H1 (cell line): ENCODE data around the gene NSF. TPM values are rescaled to one million over a fixed set of nuclear protein-coding genes. Genes with fewer than 3 reads are reported as not detected.

Experiments used
- CTCF ChIA-PET: fragments of 300-600 bp; sonication (Branson Sonifier 250); formaldehyde crosslinking; loops from one replicate; lab custom pipeline; 2021; ENCODE audit not compliant: partially characterized antibody; lab: Charles Lee
- POLR2A ChIA-PET: fragments of 300-600 bp; sonication (Branson Sonifier 250); formaldehyde crosslinking; loops from one replicate; lab custom pipeline; 2021; ENCODE audit warnings: inconsistent platforms; ENCODE audit not compliant: partially characterized antibody; lab: Charles Lee
- DNase-seq, 2 experiments: peaks; one replicate each; pipeline versions ENCODE4 v3.0.0 to v3.0.0-alpha.2; 2010 to 2022; ENCODE audit warnings: low spot score in 2 of 2, low read depth in 1 of 2, mixed read lengths in 1 of 2
- FAIRE-seq: peaks from 2 replicates; lab custom pipeline; 2011; peaks lifted over from hg19 to GRCh38; lab: Jason Lieb, UNC
- H2AFZ ChIP-seq: 2 replicates; pipeline ENCODE4 v1.8.1; 2012; ENCODE audit warnings: low read length, inconsistent platforms
- H2AK5ac ChIP-seq: 2 replicates; pipeline ENCODE4 v1.6.1; 2013; ENCODE audit warnings: low read depth, low read length
- H2BK120ac ChIP-seq: replicated peaks from 2 replicates; pipeline ENCODE3; 2013; ENCODE audit warnings: low read depth, low read length, inconsistent platforms
- H2BK12ac ChIP-seq: 2 replicates; pipeline ENCODE4 v1.6.1; 2013; ENCODE audit warnings: low read depth, low read length
- H2BK15ac ChIP-seq: 2 replicates; pipeline ENCODE4 v1.6.1; 2013; ENCODE audit warnings: low read length
- H2BK20ac ChIP-seq: 2 replicates; pipeline ENCODE4 v1.6.1; 2013; ENCODE audit warnings: low read length
- H2BK5ac ChIP-seq: 2 replicates; pipeline ENCODE4 v1.6.1; 2013; ENCODE audit warnings: low read depth, low read length
- H3K14ac ChIP-seq: 2 replicates; pipeline ENCODE4 v1.6.1; 2013; ENCODE audit warnings: inconsistent platforms; ENCODE audit not compliant: insufficient read length
- H3K18ac ChIP-seq: 2 replicates; pipeline ENCODE4 v1.6.1; 2013; ENCODE audit warnings: low read length; ENCODE audit errors: extremely low read depth
- H3K23ac ChIP-seq: 2 replicates; pipeline ENCODE4 v1.6.1; 2013; ENCODE audit warnings: inconsistent platforms; ENCODE audit not compliant: insufficient read length
- H3K23me2 ChIP-seq: 2 replicates; pipeline ENCODE4 v1.6.1; 2013; ENCODE audit warnings: low read depth, low read length
- H3K27ac ChIP-seq: 2 replicates; pipeline ENCODE4 v1.6.1; 2011; ENCODE audit warnings: low read depth, low read length, inconsistent platforms
- H3K27me3 ChIP-seq, 4 experiments: replicated peaks in 1 of 4; 1 replicate in 1 of 4; 2 replicates in 3 of 4; pipeline versions ENCODE4 v1.6.1 to v1.8.1; 2011 to 2013; ENCODE audit warnings: low read length in 3 of 4, mild to moderate bottlenecking in 3 of 4, inconsistent platforms in 2 of 4, mixed read lengths in 2 of 4, moderate library complexity in 1 of 4; ENCODE audit not compliant: control insufficient read depth in 3 of 4, insufficient read depth in 3 of 4; ENCODE audit errors: extremely low read depth in 1 of 4
- H3K36me3 ChIP-seq, 4 experiments: 2 replicates each; pipeline versions ENCODE4 v1.6.1 to v1.8.1; 2011 to 2013; ENCODE audit warnings: mild to moderate bottlenecking in 4 of 4, low read length in 3 of 4, moderate library complexity in 2 of 4, control low read depth in 1 of 4, inconsistent platforms in 1 of 4; ENCODE audit not compliant: insufficient read depth in 4 of 4, control insufficient read depth in 2 of 4
- H3K4ac ChIP-seq: replicated peaks from 2 replicates; pipeline ENCODE3; 2013; ENCODE audit warnings: low read length, low read depth, mixed read lengths, inconsistent platforms; ENCODE audit not compliant: insufficient read length
- H3K4me1 ChIP-seq, 4 experiments: replicated peaks in 1 of 4; 1 replicate in 1 of 4; 2 replicates in 3 of 4; pipeline versions ENCODE4 v1.6.1 to v1.8.1; 2011 to 2013; ENCODE audit warnings: low read length in 3 of 4, inconsistent platforms in 2 of 4, mixed read lengths in 1 of 4; ENCODE audit not compliant: insufficient read depth in 4 of 4, control insufficient read depth in 3 of 4
- H3K4me2 ChIP-seq, 2 experiments: 2 replicates each; pipeline versions ENCODE4 v1.6.1 to v1.8.1; 2011 to 2013; ENCODE audit warnings: low read depth in 2 of 2, low read length in 2 of 2, control low read depth in 1 of 2, inconsistent platforms in 1 of 2, mild to moderate bottlenecking in 1 of 2; ENCODE audit not compliant: insufficient read depth in 1 of 2
- H3K4me3 ChIP-seq, 4 experiments: fragments of 200-600, 300-600 bp in 1 of 4; sonication (generic), shearing (Covaris generic), sonication (Bioruptor Twin) in 1 of 4; 2 replicates each; pipeline versions ENCODE4 v1.5.1 to v1.8.1; 2011 to 2016; ENCODE audit warnings: low read length in 4 of 4, low read depth in 3 of 4, control low read depth in 2 of 4, inconsistent platforms in 2 of 4, mild to moderate bottlenecking in 2 of 4, mixed read lengths in 1 of 4, moderate library complexity in 1 of 4; ENCODE audit not compliant: insufficient read depth in 2 of 4; ENCODE audit errors: extremely low read depth in 1 of 4
- H3K56ac ChIP-seq: replicated peaks from 2 replicates; pipeline ENCODE3; 2013; ENCODE audit warnings: low read depth, mild to moderate bottlenecking, mixed read lengths, low read length, inconsistent platforms; ENCODE audit not compliant: insufficient read length
- H3K79me1 ChIP-seq: 2 replicates; pipeline ENCODE4 v1.6.1; 2013; ENCODE audit warnings: low read depth, low read length, control low read depth
- H3K79me2 ChIP-seq, 2 experiments: 2 replicates each; pipeline versions ENCODE4 v1.6.1 to v1.8.1; 2012 to 2013; ENCODE audit warnings: low read length in 2 of 2, mild to moderate bottlenecking in 2 of 2, inconsistent platforms in 1 of 2; ENCODE audit not compliant: insufficient read depth in 2 of 2, control insufficient read depth in 1 of 2
- H3K9ac ChIP-seq, 4 experiments: replicated peaks in 1 of 4; 1 replicate in 1 of 4; 2 replicates in 3 of 4; pipeline versions ENCODE4 v1.6.1 to v1.8.1; 2011 to 2013; ENCODE audit warnings: low read depth in 3 of 4, low read length in 3 of 4, control low read depth in 2 of 4, mild to moderate bottlenecking in 2 of 4, moderate library complexity in 2 of 4, inconsistent platforms in 1 of 4; ENCODE audit errors: extremely low read depth in 1 of 4
- H3K9me3 ChIP-seq, 2 experiments: 2 replicates each; pipeline versions ENCODE4 v1.6.1 to v1.8.1; 2012 to 2013; ENCODE audit warnings: mild to moderate bottlenecking in 2 of 2, moderate library complexity in 2 of 2, control low read depth in 1 of 2, inconsistent platforms in 1 of 2, low read depth in 1 of 2, low read length in 1 of 2, mixed read lengths in 1 of 2; ENCODE audit not compliant: insufficient read depth in 2 of 2
- H4K20me1 ChIP-seq, 2 experiments: replicated peaks in 1 of 2; 2 replicates each; pipeline versions ENCODE3 to v1.8.1; 2011 to 2013; ENCODE audit warnings: inconsistent platforms in 2 of 2, low read length in 2 of 2, mild to moderate bottlenecking in 1 of 2; ENCODE audit not compliant: insufficient read depth in 2 of 2, control insufficient read depth in 1 of 2
- H4K5ac ChIP-seq: 2 replicates; pipeline ENCODE4 v1.6.1; 2013; ENCODE audit warnings: low read length, low read depth, mixed read lengths, inconsistent platforms; ENCODE audit not compliant: insufficient read length
- H4K8ac ChIP-seq: 2 replicates; pipeline ENCODE4 v1.8.0; 2013; ENCODE audit warnings: mild to moderate bottlenecking, moderate library complexity, low read length, inconsistent platforms; ENCODE audit not compliant: insufficient read depth; ENCODE audit errors: extremely low read depth
- H4K91ac ChIP-seq: replicated peaks from 2 replicates; pipeline ENCODE3; 2013; ENCODE audit warnings: low read length, mixed read lengths, inconsistent platforms; ENCODE audit not compliant: insufficient read length
- RNF2 ChIP-seq: fragments of 200-900, 300-1000 bp; sonication (generic); IDR thresholded peaks from 2 replicates; pipeline ENCODE4 v1.7.1; 2016; ENCODE audit warnings: borderline replicate concordance, low read depth, mild to moderate bottlenecking, antibody characterized with exemption, low read length; ENCODE audit not compliant: poor library complexity, severe bottlenecking; ENCODE audit errors: missing control alignments
- TEAD4 ChIP-seq: IDR thresholded peaks from 2 replicates; pipeline ENCODE4 v1.6.1; 2012; ENCODE audit warnings: low read depth, low read length, inconsistent platforms, mixed read lengths
- WGBS, 2 experiments: shearing (Covaris generic) in 1 of 2; methylation state at CpG; one replicate each; pipeline versions ENCODE4 v1.1.6 to v1.1.7; 2013 to 2015; ENCODE audit warnings: low lambda C conversion rate in 2 of 2, mixed read lengths in 2 of 2, inconsistent platforms in 1 of 2, low coverage in 1 of 2, missing lambda C conversion rate in 1 of 2; ENCODE audit not compliant: insufficient replicate concordance in 2 of 2, insufficient coverage in 1 of 2, insufficient read length in 1 of 2; ENCODE audit errors: extremely low coverage in 1 of 2, missing lambda C conversion rate in 1 of 2; 5-methylcytosine and 5-hydroxymethylcytosine counted together
- polyA plus RNA-seq, 7 experiments: library from polyadenylated mRNA; depleted of rRNA in 3 of 7; stranded (reverse) in 5 of 7; unstranded in 2 of 7; fragments of >200 nt in 5 of 7; fragments of 200-250 nt in 2 of 7; gene quantifications; 1 replicate in 5 of 7; 2 replicates in 1 of 7; 4 replicates in 1 of 7; pipeline versions ENCODE4 v1.2.1 to v1.2.3, GENCODE V29; 2011 to 2013; ENCODE audit warnings: missing spikeins in 2 of 7, mixed read lengths in 2 of 7
- total RNA-seq: library from RNA; stranded (reverse); fragmentation: NEBNext Ultra II Directional; extraction: Animal tissue kit (Norgen Biotek cat#: 25700); gene quantifications from 2 replicates; pipeline ENCODE4 v1.2.1, GENCODE V29; 2021

Gene NSF
- total and polyA plus RNA-seq, 2 of the 8 experiments (the other 6 are each of a cell fraction or from before 2014, with no cell fraction given), result 13.0 to 27.7 TPM

DNA sequence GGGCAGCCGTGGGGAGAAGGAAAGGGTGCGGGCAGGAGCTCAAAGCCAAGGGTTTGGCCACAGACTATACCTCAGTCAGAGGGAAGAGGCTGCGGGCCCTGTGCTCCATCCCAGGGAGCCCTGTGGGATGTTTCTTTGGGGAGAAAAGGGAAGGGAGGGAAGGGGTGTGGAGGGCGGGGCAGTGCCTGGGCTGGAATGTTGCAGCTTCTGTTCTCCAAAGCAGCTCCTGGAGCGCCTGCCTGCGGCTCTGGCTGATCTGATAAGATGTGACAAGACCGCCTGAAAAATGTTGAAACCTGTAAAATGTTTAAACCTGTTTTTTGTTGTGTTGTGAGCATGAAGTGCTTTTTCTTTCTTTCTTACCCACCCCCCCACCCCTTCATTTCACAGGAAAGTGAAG lies 195.2 kb downstream of the NSF start:
- no peaks in the 10 kb centered on the region for H3K79me2 ChIP-seq

More for the DNA sequence above, 195.2 kb downstream of the NSF start:
- no peak overlapping the region for H2AFZ ChIP-seq
- H4K5ac ChIP-seq, result no peak overlapping the region
- H3K18ac ChIP-seq, result no peak overlapping the region
- H3K36me3 ChIP-seq, result no peaks in the 10 kb centered on the region
- FAIRE-seq (no peak), DNase-seq (no peak)
- no peak overlapping the region for H3K4me3 ChIP-seq
- no peak overlapping the region for H3K9ac ChIP-seq
- H4K91ac ChIP-seq, result no peak overlapping the region
- H3K27me3 ChIP-seq, result peaks cover 0 to 36% (median 21%) of the 10 kb centered on the region in 4 experiments; a peak in 5 of 7 replicates
- no peak overlapping the region for H3K56ac ChIP-seq
- ChIA-PET POLR2A (interaction anchor here (0.9 kb wide), 1 partner anchor 13 kb away, joined by 4 read pairs; no protein-coding TSS in a partner anchor), CTCF (interaction anchor here (0.9 to 10.7 kb wide), 11 partner anchors 11 to 997 kb away, joined by 3 to 81 read pairs (median 4); no protein-coding TSS in a partner anchor)
- no peak overlapping the region for H2BK12ac ChIP-seq
- no peak overlapping the region for H2BK15ac ChIP-seq
- TF ChIP-seq RNF2, result no peak
- peak; percentile 65 for TF ChIP-seq TEAD4
- peaks cover 0 to 5% (median 0%) of the 10 kb centered on the region in 4 experiments; a peak in 2 of 7 replicates for H3K4me1 ChIP-seq
- H4K8ac ChIP-seq, result no peak overlapping the region
- H3K23me2 ChIP-seq, result no peaks in the 10 kb centered on the region
- H3K9me3 ChIP-seq, result peaks cover 5% of the 10 kb centered on the region in 2 experiments; a peak in 1 of 4 replicates
- 82% methylated on average over 5 of the region's 7 CpGs; no CpG with 5 or more reads in 1 of the 2 experiments for WGBS, 2 experiments
- no peak overlapping the region for H2BK5ac ChIP-seq
- no peak overlapping the region for H2BK20ac ChIP-seq
- H3K23ac ChIP-seq, result no peak overlapping the region
- H3K4me2 ChIP-seq, result no peak overlapping the region
- H4K20me1 ChIP-seq, result no peaks in the 10 kb centered on the region
- no peak overlapping the region for H2BK120ac ChIP-seq
- no peak overlapping the region for H3K14ac ChIP-seq
- no peak overlapping the region for H3K4ac ChIP-seq
- no peak overlapping the region for H3K27ac ChIP-seq
- H2AK5ac ChIP-seq, result no peak overlapping the region
- H3K79me1 ChIP-seq, result no peaks in the 10 kb centered on the region
